Neural cell (in vitro differentiated cells): Measurements from ENCODE around the gene KIAA0513. TPM values are rescaled to one million over a fixed set of nuclear protein-coding genes. Genes with fewer than 3 reads are reported as not detected.

Experiments used
- H2AFZ ChIP-seq: fragments of 200-600, 300-800 bp; sonication (generic), shearing (Covaris generic); 2 replicates; pipeline ENCODE4 v1.6.0; 2014; ENCODE audit warnings: low read depth, mild to moderate bottlenecking, antibody characterized with exemption, low read length, moderate library complexity
- H3F3A ChIP-seq: fragments of 200-600 bp; shearing (Covaris generic); 2 replicates; pipeline ENCODE4 v1.6.1; 2016; ENCODE audit warnings: mild to moderate bottlenecking, moderate library complexity, mixed read lengths, antibody characterized with exemption, low read length; ENCODE audit not compliant: insufficient read depth, poor library complexity, severe bottlenecking
- H3K27ac ChIP-seq: fragments of 200-600, 300-800 bp; sonication (generic), shearing (Covaris generic); 2 replicates; pipeline ENCODE4 v1.5.1; 2014; ENCODE audit warnings: mild to moderate bottlenecking, low read length, moderate library complexity
- H3K27me3 ChIP-seq: fragments of 300-800, 200-600 bp; sonication (generic), shearing (Covaris generic); 2 replicates; pipeline ENCODE4 v1.6.0; 2014; ENCODE audit warnings: mild to moderate bottlenecking, low read depth, low read length, moderate library complexity; ENCODE audit not compliant: insufficient read depth
- H3K36me3 ChIP-seq: fragments of 300-800, 200-600 bp; sonication (generic), shearing (Covaris generic); 2 replicates; pipeline ENCODE4 v1.5.1; 2014; ENCODE audit warnings: mild to moderate bottlenecking, antibody characterized with exemption, low read length, moderate library complexity; ENCODE audit not compliant: insufficient read depth
- H3K4me2 ChIP-seq: fragments of 300-800, 200-600 bp; sonication (generic), shearing (Covaris generic); 2 replicates; pipeline ENCODE4 v1.6.0; 2014; ENCODE audit warnings: mild to moderate bottlenecking, low read length
- H3K4me3 ChIP-seq: fragments of 300-800, 200-600 bp; sonication (generic), shearing (Covaris generic); 2 replicates; pipeline ENCODE4 v1.5.1; 2014; ENCODE audit warnings: mild to moderate bottlenecking, low read length, moderate library complexity
- H3K79me2 ChIP-seq: fragments of 200-600 bp; shearing (Covaris generic); replicated peaks from 2 replicates; pipeline ENCODE4 v1.6.0; 2014; ENCODE audit warnings: mild to moderate bottlenecking, low read length, moderate library complexity; ENCODE audit not compliant: insufficient read depth
- H3K9ac ChIP-seq: fragments of 300-800, 200-600 bp; sonication (generic), shearing (Covaris generic); 2 replicates; pipeline ENCODE4 v1.6.1; 2016; ENCODE audit warnings: mild to moderate bottlenecking, low read length, mixed read lengths
- H3K9me2 ChIP-seq: fragments of 200-600 bp; shearing (Covaris generic); 2 replicates; pipeline ENCODE4 v1.6.1; 2016; ENCODE audit warnings: mild to moderate bottlenecking, low read length, mixed read lengths; ENCODE audit not compliant: insufficient read depth
- H3K9me3 ChIP-seq: fragments of 200-600, 300-800 bp; sonication (generic), shearing (Covaris generic); 2 replicates; pipeline ENCODE4 v1.6.1; 2016; ENCODE audit warnings: mild to moderate bottlenecking, mixed run types, low read length, moderate library complexity, mixed read lengths
- H4K20me1 ChIP-seq: fragments of 200-600 bp; shearing (Covaris generic); 2 replicates; pipeline ENCODE4 v1.6.1; 2016; ENCODE audit warnings: mild to moderate bottlenecking, mixed run types; ENCODE audit not compliant: insufficient read depth
- CTCF ChIP-seq: fragments of 450-650 bp; IDR thresholded peaks from 2 replicates; pipeline ENCODE4 v1.5.1; 2014; ENCODE audit warnings: antibody characterized with exemption, mild to moderate bottlenecking, moderate library complexity; ENCODE audit not compliant: poor library complexity, severe bottlenecking
- EP300 ChIP-seq: fragments of 450-650 bp; conservative IDR thresholded peaks from 2 replicates; pipeline ENCODE4 v1.6.1; 2014; ENCODE audit warnings: antibody characterized with exemption, mild to moderate bottlenecking, moderate library complexity; ENCODE audit not compliant: poor library complexity, severe bottlenecking
- EZH2 ChIP-seq: fragments of 200-600, 300-800 bp; shearing (Covaris generic), sonication (generic); IDR thresholded peaks from 2 replicates; pipeline ENCODE4 v1.6.1; 2014; ENCODE audit warnings: antibody characterized with exemption, low read length, borderline replicate concordance, mild to moderate bottlenecking; ENCODE audit not compliant: insufficient read depth, poor library complexity, severe bottlenecking
- MXI1 ChIP-seq: fragments of 450-650 bp; conservative IDR thresholded peaks from 2 replicates; pipeline ENCODE4 v1.6.1; 2014; ENCODE audit warnings: antibody characterized with exemption, mild to moderate bottlenecking; ENCODE audit not compliant: poor library complexity, severe bottlenecking
- POLR2AphosphoS5 ChIP-seq: IDR thresholded peaks from 2 replicates; pipeline ENCODE4 v1.6.1; 2012
- RAD21 ChIP-seq: fragments of 450-650 bp; conservative IDR thresholded peaks from 2 replicates; pipeline ENCODE4 v1.6.1; 2014; ENCODE audit warnings: antibody characterized with exemption, mild to moderate bottlenecking, moderate library complexity
- SMC3 ChIP-seq: fragments of 450-650 bp; conservative IDR thresholded peaks from 2 replicates; pipeline ENCODE4 v1.6.1; 2014; ENCODE audit warnings: antibody characterized with exemption, mild to moderate bottlenecking, moderate library complexity; ENCODE audit not compliant: poor library complexity
- TAF1 ChIP-seq: IDR thresholded peaks from 2 replicates; pipeline ENCODE4 v1.6.1; 2012; ENCODE audit warnings: low read depth
- polyA plus RNA-seq: library from polyadenylated mRNA; depleted of rRNA; stranded (reverse); fragments of >200 nt; gene quantifications from 2 replicates; pipeline ENCODE4 v1.2.3, GENCODE V29; 2014
- TF ChIP-seq, protein P1 (sequence below): IDR thresholded peaks from 2 replicates; pipeline ENCODE4 v1.6.1; 2012; ENCODE audit warnings: borderline replicate concordance

KIAA0513 gene
- polyA plus RNA-seq, 1 donor from 2014 or later = 18.9 TPM

DNA sequence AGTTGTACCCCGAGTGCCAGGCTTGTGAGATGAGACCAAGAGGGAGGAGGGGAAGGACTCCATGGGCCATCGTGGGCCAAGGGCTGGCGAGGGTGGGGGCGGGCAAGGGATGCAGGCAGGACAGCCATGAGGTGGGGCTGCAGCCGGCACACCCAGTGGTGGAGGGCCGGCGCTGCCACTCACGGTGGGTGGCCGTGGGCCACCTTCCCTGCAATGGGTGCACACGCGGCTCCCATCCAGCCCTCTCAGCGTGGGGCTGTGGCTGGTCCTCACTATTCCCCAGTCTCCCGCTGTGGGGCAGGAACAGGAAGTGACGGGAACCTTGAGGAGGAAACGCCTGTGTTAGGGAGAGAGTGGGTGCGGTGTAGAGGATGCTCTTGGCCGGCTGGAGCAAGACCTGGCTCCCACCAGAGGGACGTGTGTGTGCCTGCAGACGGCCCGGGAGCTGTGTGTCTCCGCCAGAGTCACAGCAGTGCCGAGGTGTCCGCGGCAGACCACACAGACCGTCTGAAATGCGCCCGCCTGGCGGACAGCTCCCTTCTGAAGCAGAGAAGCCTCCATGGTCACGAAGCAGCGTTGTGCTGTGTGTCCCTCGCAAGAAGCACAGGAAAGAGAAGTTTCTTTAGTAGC lies 61.1 kb downstream of the KIAA0513 start:
- no peak overlapping the region for H3K27ac ChIP-seq
- no peaks in the 10 kb centered on the region for H3K36me3 ChIP-seq
- no peaks in the 10 kb centered on the region for H4K20me1 ChIP-seq
- H3K9me2 ChIP-seq = no peaks in the 10 kb centered on the region
- TF ChIP-seq RAD21 (no peak), TAF1 (no peak), MXI1 (no peak), SMC3 (no peak), EZH2 (no peak), CTCF (no peak), POLR2AphosphoS5 (no peak), EP300 (no peak)
- TF ChIP-seq, protein P1, sequence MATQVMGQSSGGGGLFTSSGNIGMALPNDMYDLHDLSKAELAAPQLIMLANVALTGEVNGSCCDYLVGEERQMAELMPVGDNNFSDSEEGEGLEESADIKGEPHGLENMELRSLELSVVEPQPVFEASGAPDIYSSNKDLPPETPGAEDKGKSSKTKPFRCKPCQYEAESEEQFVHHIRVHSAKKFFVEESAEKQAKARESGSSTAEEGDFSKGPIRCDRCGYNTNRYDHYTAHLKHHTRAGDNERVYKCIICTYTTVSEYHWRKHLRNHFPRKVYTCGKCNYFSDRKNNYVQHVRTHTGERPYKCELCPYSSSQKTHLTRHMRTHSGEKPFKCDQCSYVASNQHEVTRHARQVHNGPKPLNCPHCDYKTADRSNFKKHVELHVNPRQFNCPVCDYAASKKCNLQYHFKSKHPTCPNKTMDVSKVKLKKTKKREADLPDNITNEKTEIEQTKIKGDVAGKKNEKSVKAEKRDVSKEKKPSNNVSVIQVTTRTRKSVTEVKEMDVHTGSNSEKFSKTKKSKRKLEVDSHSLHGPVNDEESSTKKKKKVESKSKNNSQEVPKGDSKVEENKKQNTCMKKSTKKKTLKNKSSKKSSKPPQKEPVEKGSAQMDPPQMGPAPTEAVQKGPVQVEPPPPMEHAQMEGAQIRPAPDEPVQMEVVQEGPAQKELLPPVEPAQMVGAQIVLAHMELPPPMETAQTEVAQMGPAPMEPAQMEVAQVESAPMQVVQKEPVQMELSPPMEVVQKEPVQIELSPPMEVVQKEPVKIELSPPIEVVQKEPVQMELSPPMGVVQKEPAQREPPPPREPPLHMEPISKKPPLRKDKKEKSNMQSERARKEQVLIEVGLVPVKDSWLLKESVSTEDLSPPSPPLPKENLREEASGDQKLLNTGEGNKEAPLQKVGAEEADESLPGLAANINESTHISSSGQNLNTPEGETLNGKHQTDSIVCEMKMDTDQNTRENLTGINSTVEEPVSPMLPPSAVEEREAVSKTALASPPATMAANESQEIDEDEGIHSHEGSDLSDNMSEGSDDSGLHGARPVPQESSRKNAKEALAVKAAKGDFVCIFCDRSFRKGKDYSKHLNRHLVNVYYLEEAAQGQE = no peak
- H3K79me2 ChIP-seq = no peaks in the 10 kb centered on the region
- H3F3A ChIP-seq = no peaks in the 10 kb centered on the region
- no peak overlapping the region for H3K9ac ChIP-seq
- no peaks in the 10 kb centered on the region for H3K9me3 ChIP-seq
- no peak overlapping the region for H3K4me2 ChIP-seq
- H3K4me3 ChIP-seq = no peak overlapping the region
- H3K27me3 ChIP-seq = no peaks in the 10 kb centered on the region
- H2AFZ ChIP-seq = no peak overlapping the region

GRCh38 chr16:85089525-85089924 lies 61.9 kb downstream of the KIAA0513 start:
- Histone ChIP-seq H3K79me2 (no peaks in the 10 kb centered on the region), H3K9me3 (no peaks in the 10 kb centered on the region), H3K4me2 (no peak overlapping the region), H3K27me3 (no peaks in the 10 kb centered on the region), H3F3A (no peaks in the 10 kb centered on the region), H4K20me1 (no peaks in the 10 kb centered on the region), H3K9me2 (no peaks in the 10 kb centered on the region), H3K9ac (no peak overlapping the region), H3K4me3 (no peak overlapping the region), H2AFZ (no peak overlapping the region), H3K36me3 (no peaks in the 10 kb centered on the region), H3K27ac (no peak overlapping the region)
- TF ChIP-seq TAF1 = no peak
- TF ChIP-seq EP300 = no peak
- no peak for TF ChIP-seq EZH2
- no peak for TF ChIP-seq RAD21
- TF ChIP-seq, protein P1 = no peak
- TF ChIP-seq POLR2AphosphoS5 = no peak
- no peak for TF ChIP-seq MXI1
- no peak for TF ChIP-seq SMC3
- no peak for TF ChIP-seq CTCF
